Esophagus (tissue), 2 donors: ENCODE data around the gene NOD1. TPM values are rescaled to one million over a fixed set of nuclear protein-coding genes. Genes with fewer than 3 reads are reported as not detected.
"Not testable (repeated sequence)": the region's sequence is repeated elsewhere in the genome, so short reads cannot be mapped to it uniquely, and the experiment has no call there.

Experiments
- H3K27ac ChIP-seq, 2 donors: one replicate each; pipeline ENCODE4 v1.5.1; 2013; ENCODE audit warnings: low read depth in 2 of 2, mild to moderate bottlenecking in 2 of 2, inconsistent platforms in 1 of 2, low read length in 1 of 2, moderate library complexity in 1 of 2
- H3K27me3 ChIP-seq, 2 donors: one replicate each; pipeline ENCODE4 v1.6.1; 2013; ENCODE audit warnings: low read length in 2 of 2, control low read depth in 1 of 2, mild to moderate bottlenecking in 1 of 2; ENCODE audit not compliant: insufficient read depth in 2 of 2, control insufficient read depth in 1 of 2
- H3K36me3 ChIP-seq, 2 donors: one replicate each; pipeline ENCODE4 v1.6.1; 2013; ENCODE audit warnings: low read length in 1 of 2; ENCODE audit not compliant: control insufficient read depth in 2 of 2, insufficient read depth in 2 of 2
- H3K4me1 ChIP-seq, 2 donors: one replicate each; pipeline ENCODE4 v1.6.1; 2013; ENCODE audit warnings: low read length in 1 of 2; ENCODE audit not compliant: control insufficient read depth in 2 of 2, insufficient read depth in 2 of 2
- H3K4me3 ChIP-seq, 2 donors: one replicate each; pipeline ENCODE4 v1.5.1; 2013; ENCODE audit warnings: low read length in 2 of 2, mild to moderate bottlenecking in 2 of 2, low read depth in 1 of 2, moderate library complexity in 1 of 2
- H3K9me3 ChIP-seq, 2 donors: one replicate each; pipeline ENCODE4 v1.6.1; 2013; ENCODE audit warnings: mild to moderate bottlenecking in 2 of 2, low read depth in 1 of 2, low read length in 1 of 2, moderate library complexity in 1 of 2; ENCODE audit not compliant: control insufficient read depth in 2 of 2, insufficient read depth in 1 of 2
- WGBS, 2 donors: extraction: QIAGEN DNeasy Blood & Tissue Kit; methylation state at CpG; one replicate each; pipeline ENCODE4 v1.1.7; 2013; 5-methylcytosine and 5-hydroxymethylcytosine counted together
- polyA plus RNA-seq, 2 donors: library from polyadenylated mRNA; stranded (reverse); fragments of 200-250 nt; gene quantifications; one replicate each; pipeline ENCODE4 v1.2.3, GENCODE V29; 2013
- donor health status: healthy with polysubstance abuse.
- donor health status: Bipolar disorder and iron deficiency.

NOD1 gene
- polyA plus RNA-seq, 2 donors, result 5.0 to 6.1 TPM

DNA sequence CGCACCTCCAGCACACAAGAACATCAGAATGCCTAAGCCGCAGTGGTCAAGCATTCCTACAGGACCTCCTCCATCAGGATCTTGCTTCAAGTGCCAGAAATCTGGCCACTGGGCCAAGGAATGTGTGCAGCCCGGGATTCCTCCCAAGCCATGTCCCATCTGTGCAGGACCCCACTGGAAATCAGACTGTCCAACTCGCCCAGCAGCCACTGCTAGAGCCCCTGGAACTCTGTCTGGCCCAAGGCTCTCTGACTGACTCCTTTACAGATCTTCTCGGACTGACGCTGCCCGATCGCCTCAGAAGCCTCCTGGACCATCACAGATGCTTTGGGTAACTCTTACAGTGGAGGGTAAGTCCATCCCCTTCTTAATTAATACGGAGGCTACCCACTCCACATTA, 2.8 kb upstream of the NOD1 start:
- H3K27ac ChIP-seq, H3K9me3 ChIP-seq, H3K36me3 ChIP-seq, H3K27me3 ChIP-seq, H3K4me3 ChIP-seq, H3K4me1 ChIP-seq: not testable (repeated sequence)
- WGBS, 2 donors, result 93 to 94% methylated on average over 9 of the region's 9 CpGs

DNA sequence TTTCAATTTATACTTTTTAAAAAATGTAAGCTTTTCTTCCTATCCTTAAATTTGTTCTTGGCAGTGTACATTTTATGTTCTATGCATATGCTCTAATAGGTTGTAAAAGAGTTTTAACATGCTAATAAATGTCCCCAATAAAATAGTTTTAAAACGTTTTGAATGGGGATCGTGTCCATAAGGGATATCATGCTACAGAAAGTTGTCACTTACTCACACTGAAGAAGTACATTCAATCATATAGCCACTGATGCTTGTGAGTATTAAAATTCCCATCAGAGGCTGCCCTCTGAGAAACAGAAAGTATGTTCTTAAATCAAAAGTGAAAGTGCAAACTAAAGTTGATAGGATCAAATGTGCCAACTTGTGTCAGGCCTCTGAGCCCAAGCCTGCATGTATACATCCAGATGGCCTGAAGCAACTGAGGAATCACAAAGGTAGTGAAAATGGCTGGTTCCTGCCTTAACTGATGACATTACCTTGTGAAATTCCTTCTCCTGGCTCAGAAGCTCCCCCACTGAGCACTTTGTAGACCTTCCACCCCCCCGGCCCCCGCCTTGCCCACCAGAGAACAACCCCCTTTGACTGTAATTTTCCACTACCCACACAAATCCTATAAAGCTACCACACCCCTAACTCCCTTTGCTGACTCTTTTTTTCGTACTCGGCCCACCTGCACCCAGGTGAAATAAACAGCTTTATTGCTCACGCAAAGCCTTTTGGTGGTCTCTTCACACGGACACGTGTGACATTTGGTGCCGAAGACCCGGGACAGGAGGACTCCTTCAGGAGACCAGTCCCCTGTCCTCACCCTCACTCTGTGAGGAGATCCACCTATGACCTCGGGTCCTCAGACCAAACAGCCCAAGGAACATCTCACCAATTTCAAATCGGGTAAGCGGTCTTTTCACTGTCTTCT, 877 bp upstream of the NOD1 start:
- Histone ChIP-seq H3K4me1 (peaks cover 5 to 12% of the 10 kb centered on the region in 2 donors), H3K9me3 (no peaks in the 10 kb centered on the region), H3K27ac (peak overlapping the region; percentile 93 to 95), H3K36me3 (no peaks in the 10 kb centered on the region), H3K27me3 (no peaks in the 10 kb centered on the region), H3K4me3 (peak overlapping the region in 1 of 2 donors; percentile 65)
- WGBS, 2 donors, result 79 to 80% methylated on average over 14 of the region's 14 CpGs

GRCh38 chr7:30476459-30477145, 2.0 kb downstream of the NOD1 start:
- no peaks in the 10 kb centered on the region for H3K36me3 ChIP-seq
- H3K4me3 ChIP-seq, result no peak overlapping the region
- H3K27ac ChIP-seq, result no peak overlapping the region
- 70 to 81% methylated on average over 10 of the region's 10 CpGs for WGBS, 2 donors
- H3K27me3 ChIP-seq, result no peaks in the 10 kb centered on the region
- peaks cover 6 to 15% of the 10 kb centered on the region in 2 donors for H3K4me1 ChIP-seq
- H3K9me3 ChIP-seq, result no peaks in the 10 kb centered on the region

- Histone ChIP-seq H3K9me3 (no peaks in the 10 kb centered on the region), H3K4me3 (no peak overlapping the region), H3K27me3 (no peaks in the 10 kb centered on the region), H3K4me1 (peaks cover 11 to 17% of the 10 kb centered on the region in 2 donors), H3K36me3 (no peaks in the 10 kb centered on the region), H3K27ac (no peak overlapping the region)
- WGBS, 2 donors, result 64 to 68% methylated on average over 6 of the region's 6 CpGs
Measured at GRCh38 chr7:30475580-30475979, 3.0 kb downstream of the NOD1 start.

DNA sequence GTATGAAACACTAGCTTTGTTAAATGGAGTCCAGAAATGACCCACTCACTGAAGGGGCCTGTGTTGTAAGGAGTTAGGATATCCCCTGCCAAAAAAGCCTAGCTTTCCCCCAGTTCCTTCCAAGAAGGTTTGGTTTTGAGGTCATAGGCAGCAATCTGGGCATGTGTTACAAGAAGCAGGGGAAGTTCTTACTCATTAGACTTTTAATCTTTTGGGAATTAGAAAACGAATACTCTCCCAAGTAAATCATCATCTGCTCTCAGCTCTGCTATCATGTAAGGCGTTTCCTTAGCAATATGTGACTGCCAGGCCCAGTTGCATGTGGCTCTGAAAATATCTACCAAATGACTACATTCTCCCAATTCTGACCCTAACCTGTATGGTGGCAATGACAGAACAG, 3.7 kb downstream of the NOD1 start:
- H3K9me3 ChIP-seq, result no peaks in the 10 kb centered on the region
- no peak overlapping the region for H3K4me3 ChIP-seq
- H3K27me3 ChIP-seq, result no peaks in the 10 kb centered on the region
- peaks cover 11 to 17% of the 10 kb centered on the region in 2 donors for H3K4me1 ChIP-seq
- H3K36me3 ChIP-seq, result no peaks in the 10 kb centered on the region
- WGBS, 2 donors, result 48 to 51% methylated on average over 2 of the region's 2 CpGs
- no peak overlapping the region for H3K27ac ChIP-seq

DNA sequence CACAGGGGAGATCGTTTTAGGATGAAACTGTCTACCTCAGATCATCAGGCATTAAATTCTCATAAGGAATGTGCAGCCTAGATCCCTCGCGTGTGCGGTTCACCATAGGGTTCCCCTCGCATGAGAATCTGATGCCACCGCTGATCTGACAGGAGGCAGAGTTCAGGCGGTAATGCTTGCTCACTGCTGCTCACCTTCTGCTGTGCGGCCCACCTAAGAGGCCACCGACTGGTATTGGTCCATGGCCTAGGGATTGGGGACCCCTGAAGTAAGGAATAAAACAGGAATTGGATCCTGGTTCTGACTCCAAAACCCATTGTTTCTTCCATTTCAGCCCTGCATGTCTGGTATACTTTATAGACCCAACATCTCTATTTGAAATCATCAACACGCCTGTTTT, 4.1 kb downstream of the NOD1 start:
- 95% methylated on average over 10 of the region's 10 CpGs for WGBS, 2 donors
- Histone ChIP-seq H3K9me3 (no peaks in the 10 kb centered on the region), H3K27ac (peak overlapping the region in 1 of 2 donors; percentile 29), H3K27me3 (no peaks in the 10 kb centered on the region), H3K36me3 (no peaks in the 10 kb centered on the region), H3K4me1 (peaks cover 14 to 17% of the 10 kb centered on the region in 2 donors), H3K4me3 (no peak overlapping the region)

DNA sequence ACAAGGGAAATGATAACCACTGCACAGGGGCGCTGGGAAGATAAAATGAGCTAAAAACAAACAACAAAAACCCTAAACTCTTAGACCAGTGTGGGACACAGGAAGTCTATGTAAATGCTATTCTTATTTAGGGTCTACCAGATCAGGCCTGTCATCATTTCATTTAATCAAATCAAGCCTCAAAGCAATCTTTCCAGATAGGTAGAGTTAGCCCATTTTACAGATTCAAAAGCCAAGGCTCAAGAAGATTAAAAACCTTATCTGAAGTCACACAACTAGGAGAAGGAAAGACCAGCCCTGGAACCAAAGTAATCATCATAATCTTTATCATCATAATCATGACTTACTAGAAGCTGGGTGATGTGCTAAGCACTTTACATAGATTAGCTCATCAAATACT, 4.7 kb downstream of the NOD1 start:
- H3K9me3 ChIP-seq, result no peaks in the 10 kb centered on the region
- no peak overlapping the region for H3K4me3 ChIP-seq
- peaks cover 16 to 17% of the 10 kb centered on the region in 2 donors for H3K4me1 ChIP-seq
- no peaks in the 10 kb centered on the region for H3K36me3 ChIP-seq
- WGBS, 2 donors, result 89 to 90% methylated on average over 1 of the region's 1 CpG
- H3K27me3 ChIP-seq, result no peaks in the 10 kb centered on the region
- H3K27ac ChIP-seq, result peak overlapping the region in 1 of 2 donors; percentile 7

DNA sequence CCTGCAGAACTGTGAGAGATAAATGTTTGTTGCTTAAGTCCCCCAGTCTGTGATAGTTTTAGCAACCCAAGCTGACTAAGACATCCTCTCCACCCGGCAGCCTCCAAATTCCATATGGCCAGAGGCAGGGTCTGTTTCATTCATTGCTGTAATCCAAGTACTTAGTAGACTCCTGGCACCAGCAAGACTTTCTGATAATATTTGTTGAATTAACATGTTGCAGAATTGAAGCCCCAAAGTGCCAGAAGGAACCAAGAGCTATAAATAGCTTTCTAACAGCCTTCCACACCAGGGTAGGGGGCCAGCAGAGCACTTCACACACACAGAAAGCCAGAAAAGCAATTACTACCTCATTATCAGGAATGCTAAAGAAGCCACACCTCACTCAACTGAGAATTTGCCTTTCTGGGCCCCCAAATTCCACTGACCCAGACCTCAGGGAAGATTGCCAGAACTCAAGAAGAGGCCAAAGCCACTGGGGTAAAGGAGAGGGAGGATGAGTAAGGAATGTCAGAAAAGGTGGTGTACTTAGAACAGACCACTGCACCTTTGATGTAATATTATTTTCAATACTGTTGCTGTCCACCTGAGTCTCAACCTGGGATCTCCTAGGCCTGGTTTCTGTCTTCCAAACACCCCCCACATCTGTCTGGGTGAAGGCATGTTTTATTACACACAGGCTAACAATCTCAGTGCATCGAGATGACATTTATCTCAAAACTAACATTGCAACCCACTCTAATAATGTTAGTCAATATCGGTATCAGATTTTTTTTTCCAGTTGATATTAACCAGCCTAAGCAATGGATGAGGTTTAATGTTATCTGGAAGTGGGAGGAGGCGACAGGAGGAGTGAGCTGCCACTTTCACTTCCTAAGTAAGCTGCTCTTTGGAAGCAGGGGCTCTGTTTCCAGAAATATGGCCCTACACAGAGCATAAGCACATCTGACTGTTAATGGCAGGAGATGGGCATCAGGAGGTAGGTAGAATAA, 5.5 kb downstream of the NOD1 start:
- Histone ChIP-seq H3K27ac (peak overlapping the region in 1 of 2 donors; percentile 14), H3K36me3 (no peaks in the 10 kb centered on the region), H3K4me1 (peaks cover 16 to 17% of the 10 kb centered on the region in 2 donors), H3K9me3 (no peaks in the 10 kb centered on the region), H3K4me3 (no peak overlapping the region), H3K27me3 (no peaks in the 10 kb centered on the region)
- 56 to 57% methylated on average over 4 of the region's 4 CpGs for WGBS, 2 donors
